ENCODE measurements around the gene IRAG1.

DNA sequence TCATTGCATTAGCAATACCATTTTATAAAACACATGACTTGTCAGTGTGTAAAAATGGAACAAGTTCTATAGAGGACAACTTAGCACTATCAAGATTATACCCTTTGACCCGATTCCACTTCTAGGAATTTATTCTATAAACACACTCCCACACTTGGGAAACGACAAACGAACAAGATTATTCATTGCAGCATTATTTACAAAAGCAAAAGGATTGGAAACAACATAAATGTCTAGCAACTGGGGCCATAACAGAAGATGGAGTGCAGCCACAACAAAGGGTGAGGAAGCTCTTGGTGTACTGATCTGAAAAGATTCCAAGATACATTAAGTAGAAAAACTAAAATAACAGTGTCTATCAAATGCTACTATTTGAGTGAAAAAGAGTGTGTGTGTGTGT is 2.3 kb upstream of the IRAG1 start:
- no peak for TF ChIP-seq TAF1 (IDR thresholded peaks at IDR 0.05; ENCODE audit: borderline replicate concordance, insufficient read depth, low read length)
- no peak for TF ChIP-seq POLR2AphosphoS5 (IDR thresholded peaks at IDR 0.05; ENCODE audit: low read depth, low read length)
- TF ChIP-seq SIN3A (IDR thresholded peaks at IDR 0.05; ENCODE audit: borderline replicate concordance, insufficient read depth, low read length): no peak
- no peak for TF ChIP-seq FOXP2 (optimal IDR thresholded peaks at IDR 0.05; ENCODE audit: borderline replicate concordance, extremely low read depth, extremely low read length, insufficient read depth)
